Measurements from ENCODE around the gene PLCG2.
A peak's percentile ranks its signal among the peaks of the same experiment; 100 is the strongest.
"Not testable (repeated sequence)": the region's sequence is repeated elsewhere in the genome, so short reads cannot be mapped to it uniquely, and the experiment has no call there.

Gene PLCG2

DNA sequence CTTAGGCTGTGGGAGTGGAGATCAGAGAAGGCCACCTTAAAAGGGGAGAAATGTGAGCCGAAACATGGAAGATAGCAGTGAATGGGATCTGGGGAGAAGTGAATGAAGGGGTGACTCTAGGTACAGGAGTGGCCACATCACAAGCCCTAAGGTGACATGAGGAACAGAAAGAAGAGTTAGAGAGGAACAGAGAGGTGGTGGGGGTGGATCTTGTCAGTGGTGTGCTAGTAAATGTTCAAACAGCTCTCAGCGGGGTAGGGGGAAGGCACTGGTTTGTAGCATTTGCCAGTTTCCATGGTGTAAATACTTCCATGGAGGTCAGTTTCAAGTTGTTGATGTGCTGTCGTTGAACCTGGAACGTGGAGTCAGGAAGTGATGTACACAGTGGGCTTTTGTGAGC, 141.4 kb downstream of the PLCG2 start:
- no peaks in the 10 kb centered on the region for H3K4me1 Mint-ChIP-seq
- no peak overlapping the region for H3K27ac Mint-ChIP-seq
- no peaks in the 10 kb centered on the region for H3K36me3 Mint-ChIP-seq (ENCODE audit: low read depth)
- peaks cover 3% of the 10 kb centered on the region for H3K27me3 Mint-ChIP-seq
- H3K4me3 Mint-ChIP-seq: no peak overlapping the region
- no peaks in the 10 kb centered on the region for H3K9me3 Mint-ChIP-seq
- no peak for DNase-seq
- ATAC-seq: no peak

DNA sequence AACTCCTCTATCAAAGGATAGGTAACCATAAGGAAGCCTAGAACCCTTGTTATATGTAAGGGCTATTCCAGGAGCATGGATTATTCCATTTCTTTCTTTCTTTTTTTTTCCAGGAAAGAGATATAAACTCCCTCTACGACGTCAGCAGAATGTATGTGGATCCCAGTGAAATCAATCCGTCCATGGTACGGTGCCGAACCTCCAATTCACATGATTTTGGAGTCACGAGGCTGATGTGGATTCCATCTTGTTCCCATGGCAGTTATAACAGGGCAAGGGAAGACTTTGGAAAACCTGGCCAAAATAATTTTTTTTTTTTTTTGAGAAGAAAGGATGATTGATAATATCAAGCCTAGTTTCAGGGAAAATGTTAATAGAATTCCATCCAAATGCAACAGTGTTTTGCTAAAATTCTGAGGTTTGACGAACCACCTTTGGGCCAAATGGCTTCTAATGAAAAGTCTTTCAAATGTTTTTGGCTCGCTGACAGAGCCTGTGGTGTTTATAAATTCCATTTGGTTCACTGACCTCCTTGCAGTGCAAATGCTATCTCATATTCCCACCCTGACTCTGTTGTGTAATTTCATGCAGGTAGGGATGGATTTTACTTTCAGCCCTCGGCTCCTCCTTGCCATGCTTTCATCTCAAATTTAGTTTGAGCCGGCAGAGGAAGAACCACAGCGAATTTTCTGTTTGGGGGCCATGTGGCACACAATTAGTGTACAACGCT, 142.2 kb downstream of the PLCG2 start:
- Mint-ChIP-seq H3K27me3 (peaks cover 3% of the 10 kb centered on the region), H3K36me3 (ENCODE audit: low read depth) (no peaks in the 10 kb centered on the region), H3K27ac (no peak overlapping the region), H3K4me3 (no peak overlapping the region), H3K4me1 (no peaks in the 10 kb centered on the region), H3K9me3 (no peaks in the 10 kb centered on the region)
- DNase-seq (no peak), ATAC-seq (no peak)

- Mint-ChIP-seq H3K4me3 (no peak overlapping the region), H3K4me1 (no peaks in the 10 kb centered on the region), H3K27ac (no peak overlapping the region), H3K27me3 (peaks cover under 1% of the 10 kb centered on the region), H3K9me3 (no peaks in the 10 kb centered on the region), H3K36me3 (ENCODE audit: low read depth) (no peaks in the 10 kb centered on the region)
- DNase-seq (no peak), ATAC-seq (no peak)
These were observed 142.9 kb downstream of the PLCG2 start for GRCh38 chr16:81921843-81922584.

GRCh38 chr16:81923296-81923695, 144.2 kb downstream of the PLCG2 start:
- H3K9me3 Mint-ChIP-seq: no peaks in the 10 kb centered on the region
- no peak overlapping the region for H3K27ac Mint-ChIP-seq
- ATAC-seq: no peak
- H3K27me3 Mint-ChIP-seq: no peaks in the 10 kb centered on the region
- no peak for DNase-seq
- H3K4me1 Mint-ChIP-seq: no peaks in the 10 kb centered on the region
- H3K36me3 Mint-ChIP-seq (ENCODE audit: low read depth): no peaks in the 10 kb centered on the region
- no peak overlapping the region for H3K4me3 Mint-ChIP-seq

DNA sequence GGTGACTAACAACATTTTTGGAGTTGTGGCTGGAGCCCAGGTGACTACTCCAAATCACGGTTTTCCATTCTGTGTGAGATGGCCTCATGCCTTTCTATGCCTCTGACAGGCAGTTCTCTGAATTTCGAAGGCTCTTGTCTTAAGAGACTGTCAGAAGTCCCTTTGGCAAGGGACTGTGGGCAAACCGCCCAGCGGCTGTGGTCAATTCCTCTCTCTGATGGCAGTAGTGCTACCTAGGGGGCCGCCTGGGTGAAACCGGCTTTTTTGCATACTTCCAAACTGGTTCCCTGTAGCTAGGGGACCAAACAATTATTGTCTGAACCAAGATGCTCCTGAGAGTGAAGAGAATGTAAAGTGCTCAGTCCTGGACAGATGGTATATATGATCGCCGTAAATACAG, 145.9 kb downstream of the PLCG2 start:
- no peak for DNase-seq
- Mint-ChIP-seq H3K27ac (no peak overlapping the region), H3K4me1 (peaks cover 3% of the 10 kb centered on the region), H3K9me3 (no peaks in the 10 kb centered on the region), H3K27me3 (no peaks in the 10 kb centered on the region), H3K4me3 (no peak overlapping the region), H3K36me3 (ENCODE audit: low read depth) (no peaks in the 10 kb centered on the region)
- ATAC-seq: no peak

- H3K27ac Mint-ChIP-seq: no peak overlapping the region
- H3K4me1 Mint-ChIP-seq: peaks cover 3% of the 10 kb centered on the region
- no peaks in the 10 kb centered on the region for H3K27me3 Mint-ChIP-seq
- ATAC-seq: no peak
- H3K9me3 Mint-ChIP-seq: no peaks in the 10 kb centered on the region
- no peak overlapping the region for H3K4me3 Mint-ChIP-seq
- no peak for DNase-seq
- H3K36me3 Mint-ChIP-seq (ENCODE audit: low read depth): no peaks in the 10 kb centered on the region
These were observed 146.9 kb downstream of the PLCG2 start for GRCh38 chr16:81926036-81926435.

DNA sequence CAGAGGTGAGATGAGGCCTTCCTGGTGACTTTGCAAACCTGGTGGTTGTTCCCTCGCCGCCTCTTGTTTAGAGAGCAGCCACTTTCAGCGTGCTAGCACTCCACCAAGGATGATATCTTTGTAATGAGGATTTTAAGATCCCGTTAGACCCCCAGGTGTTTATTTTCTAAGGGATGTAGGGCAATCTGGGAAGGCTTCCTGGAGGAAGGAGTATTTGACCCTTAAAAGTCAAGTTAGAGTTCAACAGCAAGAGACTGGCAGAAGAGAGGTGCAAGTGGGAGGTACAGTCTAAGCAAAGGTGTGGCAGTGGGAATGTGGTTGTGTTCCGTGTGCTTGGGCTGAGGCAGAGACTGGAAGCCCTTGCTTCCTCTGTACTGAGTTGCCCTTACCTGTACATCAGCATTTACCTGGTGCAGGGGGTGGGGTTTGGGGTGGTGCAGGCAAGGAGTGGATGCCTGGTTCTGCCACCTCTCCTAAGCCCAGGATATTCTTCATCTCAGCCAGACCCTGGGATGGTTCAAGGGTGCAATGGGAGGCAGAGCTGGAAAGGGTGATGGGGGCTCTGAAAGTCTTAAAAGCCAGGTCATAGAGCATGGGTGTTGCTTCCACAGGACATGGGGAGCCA, 148.6 kb downstream of the PLCG2 start:
- Mint-ChIP-seq H3K27me3 (no peaks in the 10 kb centered on the region), H3K4me1 (peaks cover 3% of the 10 kb centered on the region), H3K4me3 (no peak overlapping the region), H3K9me3 (no peaks in the 10 kb centered on the region), H3K36me3 (ENCODE audit: low read depth) (no peaks in the 10 kb centered on the region), H3K27ac (no peak overlapping the region)
- ATAC-seq (no peak), DNase-seq (no peak)

- no peaks in the 10 kb centered on the region for H3K36me3 Mint-ChIP-seq (ENCODE audit: low read depth)
- no peak overlapping the region for H3K27ac Mint-ChIP-seq
- H3K4me3 Mint-ChIP-seq: no peak overlapping the region
- ATAC-seq: no peak
- no peaks in the 10 kb centered on the region for H3K27me3 Mint-ChIP-seq
- no peak for DNase-seq
- no peaks in the 10 kb centered on the region for H3K9me3 Mint-ChIP-seq
- H3K4me1 Mint-ChIP-seq: peaks cover 3% of the 10 kb centered on the region
These were observed 149.3 kb downstream of the PLCG2 start for GRCh38 chr16:81928271-81928918.

DNA sequence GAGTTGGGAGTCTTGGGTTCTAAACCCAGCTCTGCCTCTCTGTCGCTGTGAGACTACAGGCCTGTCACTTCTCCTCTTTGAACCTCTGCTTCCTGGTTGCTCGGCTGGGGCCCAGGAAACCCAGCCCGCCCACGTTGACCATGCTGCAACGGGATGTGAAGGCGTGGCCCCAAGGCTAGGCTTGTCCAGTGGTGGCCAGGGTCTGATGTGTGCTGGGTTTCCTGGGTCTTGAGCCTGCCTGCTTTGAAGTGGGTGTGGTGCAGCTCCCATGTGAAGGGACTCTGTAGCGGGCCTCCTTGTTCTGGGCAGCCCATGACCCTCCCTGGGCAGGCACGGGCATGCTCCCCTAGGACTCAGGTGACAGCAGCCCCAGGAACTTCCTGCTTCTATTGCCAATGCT, 149.9 kb downstream of the PLCG2 start:
- peak; percentile 14 for DNase-seq
- H3K27ac Mint-ChIP-seq: no peak overlapping the region
- no peaks in the 10 kb centered on the region for H3K36me3 Mint-ChIP-seq (ENCODE audit: low read depth)
- no peaks in the 10 kb centered on the region for H3K27me3 Mint-ChIP-seq
- H3K9me3 Mint-ChIP-seq: no peaks in the 10 kb centered on the region
- no peak overlapping the region for H3K4me3 Mint-ChIP-seq
- peaks cover 3% of the 10 kb centered on the region for H3K4me1 Mint-ChIP-seq
- no peak for ATAC-seq

- ATAC-seq (no peak), DNase-seq (no peak)
- Mint-ChIP-seq H3K27me3 (no peaks in the 10 kb centered on the region), H3K9me3 (no peaks in the 10 kb centered on the region), H3K36me3 (ENCODE audit: low read depth) (no peaks in the 10 kb centered on the region), H3K4me3 (no peak overlapping the region), H3K27ac (no peak overlapping the region), H3K4me1 (peaks cover 3% of the 10 kb centered on the region)
These were observed 150.8 kb downstream of the PLCG2 start for GRCh38 chr16:81929841-81930240.

DNA sequence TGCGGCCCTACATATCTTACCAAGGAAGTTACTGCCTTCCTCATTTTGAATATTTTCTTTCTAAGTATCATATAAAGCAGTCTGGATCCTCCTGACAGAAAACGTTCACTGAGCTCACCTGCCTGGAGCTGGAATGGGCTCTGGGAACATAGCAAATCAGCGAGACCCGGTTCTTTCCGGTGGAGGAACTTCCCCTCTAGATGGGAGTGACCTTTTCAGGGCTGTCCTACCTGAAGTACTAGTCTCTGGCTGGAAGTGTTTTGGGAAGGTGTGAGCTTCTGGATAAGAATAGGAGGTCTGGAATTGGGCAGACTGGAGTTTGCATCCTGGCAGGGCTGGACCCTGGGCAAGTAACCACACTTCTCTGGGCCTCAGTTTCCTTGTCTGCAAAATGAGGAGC, 152.8 kb downstream of the PLCG2 start:
- peaks cover 3% of the 10 kb centered on the region for H3K4me1 Mint-ChIP-seq
- DNase-seq: no peak

DNA sequence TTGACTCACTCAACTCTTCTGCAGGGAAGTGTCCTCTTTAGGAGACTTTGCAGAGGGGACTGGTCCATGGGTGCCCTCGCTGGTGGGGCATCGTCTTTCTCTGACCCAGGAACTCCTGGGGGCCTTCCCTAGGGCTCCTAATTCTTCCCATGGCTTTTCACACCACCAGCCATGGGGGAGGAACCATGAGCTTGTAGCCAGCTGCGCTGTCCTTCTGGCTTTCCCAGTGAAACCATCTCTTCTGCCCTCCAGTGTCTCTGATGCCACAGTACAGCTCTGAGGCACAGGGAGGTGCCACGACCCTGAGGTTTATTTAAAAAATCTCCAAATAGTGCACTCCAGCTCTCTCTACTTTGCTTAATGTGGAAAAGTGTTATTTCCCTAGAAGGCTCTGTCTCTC, 153.6 kb downstream of the PLCG2 start:
- Mint-ChIP-seq H3K4me1 (peaks cover 3% of the 10 kb centered on the region), H3K27ac (no peak overlapping the region), H3K27me3 (no peaks in the 10 kb centered on the region), H3K9me3 (no peaks in the 10 kb centered on the region), H3K4me3 (no peak overlapping the region), H3K36me3 (ENCODE audit: low read depth) (no peaks in the 10 kb centered on the region)
- ATAC-seq (no peak), DNase-seq (no peak)

More for the DNA sequence above, 152.8 kb downstream of the PLCG2 start:
- Mint-ChIP-seq H3K27me3 (no peaks in the 10 kb centered on the region), H3K4me3 (no peak overlapping the region), H3K27ac (no peak overlapping the region), H3K9me3 (no peaks in the 10 kb centered on the region), H3K36me3 (ENCODE audit: low read depth) (no peaks in the 10 kb centered on the region)
- no peak for ATAC-seq

- Mint-ChIP-seq H3K27me3 (no peaks in the 10 kb centered on the region), H3K36me3 (ENCODE audit: low read depth) (no peaks in the 10 kb centered on the region), H3K4me3 (no peak overlapping the region), H3K4me1 (peaks cover 3% of the 10 kb centered on the region), H3K9me3 (no peaks in the 10 kb centered on the region), H3K27ac (no peak overlapping the region)
- ATAC-seq (no peak), DNase-seq (no peak)
These were observed 154.3 kb downstream of the PLCG2 start for GRCh38 chr16:81933361-81933760.

GRCh38 chr16:81934711-81935110, 155.6 kb downstream of the PLCG2 start:
- H3K27ac Mint-ChIP-seq; H3K27me3 Mint-ChIP-seq; ATAC-seq; H3K4me3 Mint-ChIP-seq; H3K4me1 Mint-ChIP-seq; H3K36me3 Mint-ChIP-seq (ENCODE audit: low read depth); H3K9me3 Mint-ChIP-seq; DNase-seq: not testable (repeated sequence)

All from activated naive CD8-positive, alpha-beta T cell treated with anti-CD3 and anti-CD28 coated beads, Interleukin-2, amount 50 U/mL, for 24 hours (primary cell).